ENCODE data around the gene LRCH4. TPM values are rescaled to one million over a fixed set of nuclear protein-coding genes. Genes with fewer than 3 reads are reported as not detected.

LRCH4 gene
- total and polyA plus RNA-seq, 2 donors (not counting 3 experiments of a cell fraction or from before 2014, with no cell fraction given): 32.1 to 56.1 TPM

DNA sequence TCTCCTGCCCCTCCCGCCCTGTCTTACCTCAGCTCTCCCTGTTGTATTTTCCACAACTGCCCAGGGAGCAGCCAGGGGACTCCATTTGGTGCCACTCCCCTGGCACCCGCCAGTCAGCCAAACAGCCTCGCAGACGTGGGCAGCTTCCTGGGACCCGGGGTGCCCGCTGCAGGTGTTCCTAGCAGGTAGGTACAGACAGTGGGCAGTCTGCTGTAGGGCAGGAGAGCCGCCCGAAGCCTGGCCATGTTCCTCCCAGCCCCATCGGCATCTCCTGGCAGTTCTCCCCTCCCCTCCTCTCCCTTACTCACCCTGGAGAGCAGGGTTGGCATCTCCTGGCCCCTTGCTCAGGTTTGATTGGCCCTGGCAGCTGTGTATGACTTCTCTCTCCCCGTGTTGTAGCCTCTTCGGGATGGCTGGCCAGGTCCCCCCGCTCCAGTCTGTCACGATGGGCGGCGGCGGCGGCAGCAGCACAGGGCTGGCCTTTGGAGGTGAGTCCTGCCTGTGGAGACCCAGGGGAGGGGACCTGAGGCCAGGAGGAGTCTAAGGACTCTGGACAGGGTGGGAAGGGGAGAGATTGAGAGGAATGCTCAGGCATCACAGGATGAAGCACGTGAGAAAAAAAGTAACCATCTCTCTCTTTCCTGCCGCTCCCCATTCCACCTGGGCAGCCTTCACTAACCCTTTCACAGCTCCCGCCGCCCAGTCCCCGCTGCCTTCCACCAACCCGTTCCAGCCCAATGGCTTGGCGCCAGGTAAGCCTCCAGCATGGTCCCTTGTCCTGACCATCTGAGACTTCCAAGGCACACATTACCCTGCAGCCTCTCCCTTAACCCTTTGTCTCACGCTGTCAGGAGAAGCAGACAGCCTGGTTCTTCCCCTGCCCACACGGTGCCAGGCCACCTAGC, 23.5 kb downstream of the LRCH4 start:
- H3K4me3 ChIP-seq (replicated peaks in 1 of 3; ENCODE audit: insufficient read depth in 1 of 3, low read depth in 1 of 3, low read length in 3 of 3): no peak overlapping the region
- no peak for TF ChIP-seq EZH2 (IDR thresholded peaks at IDR 0.05; ENCODE audit: borderline replicate concordance, low read depth, low read length, severe bottlenecking)
- TF ChIP-seq MYC (IDR thresholded peaks at IDR 0.05; ENCODE audit: low read depth, low read length): no peak
- TF ChIP-seq GATA2 (IDR thresholded peaks at IDR 0.05; ENCODE audit: insufficient read depth, insufficient read length, low read depth, low read length): no peak
- TF ChIP-seq POLR2A (IDR thresholded peaks at IDR 0.05; ENCODE audit: low read depth, low read length): no peak
- TF ChIP-seq, protein P1, sequence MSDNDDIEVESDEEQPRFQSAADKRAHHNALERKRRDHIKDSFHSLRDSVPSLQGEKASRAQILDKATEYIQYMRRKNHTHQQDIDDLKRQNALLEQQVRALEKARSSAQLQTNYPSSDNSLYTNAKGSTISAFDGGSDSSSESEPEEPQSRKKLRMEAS (IDR thresholded peaks at IDR 0.05; ENCODE audit: insufficient read depth, insufficient read length): no peak
- TF ChIP-seq POLR2AphosphoS5 (IDR thresholded peaks at IDR 0.05; ENCODE audit: insufficient read depth, low read depth, low read length): no peak
- TF ChIP-seq FOS (IDR thresholded peaks at IDR 0.05; ENCODE audit: borderline replicate concordance, insufficient read depth, low read length): no peak
- TF ChIP-seq, protein P2, sequence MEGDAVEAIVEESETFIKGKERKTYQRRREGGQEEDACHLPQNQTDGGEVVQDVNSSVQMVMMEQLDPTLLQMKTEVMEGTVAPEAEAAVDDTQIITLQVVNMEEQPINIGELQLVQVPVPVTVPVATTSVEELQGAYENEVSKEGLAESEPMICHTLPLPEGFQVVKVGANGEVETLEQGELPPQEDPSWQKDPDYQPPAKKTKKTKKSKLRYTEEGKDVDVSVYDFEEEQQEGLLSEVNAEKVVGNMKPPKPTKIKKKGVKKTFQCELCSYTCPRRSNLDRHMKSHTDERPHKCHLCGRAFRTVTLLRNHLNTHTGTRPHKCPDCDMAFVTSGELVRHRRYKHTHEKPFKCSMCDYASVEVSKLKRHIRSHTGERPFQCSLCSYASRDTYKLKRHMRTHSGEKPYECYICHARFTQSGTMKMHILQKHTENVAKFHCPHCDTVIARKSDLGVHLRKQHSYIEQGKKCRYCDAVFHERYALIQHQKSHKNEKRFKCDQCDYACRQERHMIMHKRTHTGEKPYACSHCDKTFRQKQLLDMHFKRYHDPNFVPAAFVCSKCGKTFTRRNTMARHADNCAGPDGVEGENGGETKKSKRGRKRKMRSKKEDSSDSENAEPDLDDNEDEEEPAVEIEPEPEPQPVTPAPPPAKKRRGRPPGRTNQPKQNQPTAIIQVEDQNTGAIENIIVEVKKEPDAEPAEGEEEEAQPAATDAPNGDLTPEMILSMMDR (IDR thresholded peaks at IDR 0.05; ENCODE audit: extremely low read depth in 1 of 2, insufficient read depth in 1 of 2, low read depth in 1 of 2, low read length in 2 of 2): no peak
- no peak for TF ChIP-seq JUN (IDR thresholded peaks at IDR 0.05; ENCODE audit: borderline replicate concordance, insufficient read depth, insufficient read length, low read depth)

More for the DNA sequence above, 23.5 kb downstream of the LRCH4 start:
- Histone ChIP-seq H3K9ac (replicated peaks; ENCODE audit: extremely low read depth, insufficient read depth, low read length) (no peak overlapping the region), H2AFZ (ENCODE audit: low read depth, low read length) (no peak overlapping the region), H3K27me3 (ENCODE audit: control insufficient read depth in 2 of 2, insufficient read depth in 2 of 2, low read length in 2 of 2) (no peaks in the 10 kb centered on the region), H3K27ac (ENCODE audit: insufficient read depth, low read depth, low read length) (no peak overlapping the region), H3K9me1 (replicated peaks; ENCODE audit: control insufficient read depth, extremely low read depth, insufficient read depth, low read length) (no peaks in the 10 kb centered on the region), H3K9me3 (replicated peaks; ENCODE audit: control insufficient read depth, insufficient read depth, low read length) (no peaks in the 10 kb centered on the region), H3K79me2 (ENCODE audit: control insufficient read depth, insufficient read depth, low read length) (no peaks in the 10 kb centered on the region), H3K36me3 (ENCODE audit: control insufficient read depth in 2 of 2, extremely low read depth in 1 of 2, insufficient read depth in 2 of 2, low read length in 2 of 2) (peaks cover 0 to 24% of the 10 kb centered on the region in 2 experiments), H4K20me1 (replicated peaks; ENCODE audit: control insufficient read depth, extremely low read depth, insufficient read depth, low read length) (no peaks in the 10 kb centered on the region), H3K4me2 (ENCODE audit: insufficient read depth, low read length) (no peak overlapping the region), H3K4me1 (ENCODE audit: control insufficient read depth, extremely low read depth, insufficient read depth, low read length) (peaks cover 6% of the 10 kb centered on the region)
- CTCF ChIA-PET: interaction anchor here (0.7 to 4.2 kb wide), 7 partner anchors 10 to 163 kb away, joined by 3 to 119 read pairs (median 4); partner anchors contain the start of genes FBXO24 and SPACDR
- FAIRE-seq (no peak), DNase-seq (ENCODE audit: low read depth, low spot score) (no peak)
- no TSS peak for BruUV-seq (replicated peaks)
- intact Hi-C loops (cut with micrococcal nuclease): no loop called here
- dilution Hi-C loops (cut with MboI; ENCODE audit: extremely low pct_ligation_motif_present, low sequenced_read_pairs): no loop called here
- POLR2A ChIA-PET: no interaction called here
